Measurements from ENCODE around the gene GOLGA7B.
A peak's percentile ranks its signal among the peaks of the same experiment; 100 is the strongest.

GOLGA7B gene

DNA sequence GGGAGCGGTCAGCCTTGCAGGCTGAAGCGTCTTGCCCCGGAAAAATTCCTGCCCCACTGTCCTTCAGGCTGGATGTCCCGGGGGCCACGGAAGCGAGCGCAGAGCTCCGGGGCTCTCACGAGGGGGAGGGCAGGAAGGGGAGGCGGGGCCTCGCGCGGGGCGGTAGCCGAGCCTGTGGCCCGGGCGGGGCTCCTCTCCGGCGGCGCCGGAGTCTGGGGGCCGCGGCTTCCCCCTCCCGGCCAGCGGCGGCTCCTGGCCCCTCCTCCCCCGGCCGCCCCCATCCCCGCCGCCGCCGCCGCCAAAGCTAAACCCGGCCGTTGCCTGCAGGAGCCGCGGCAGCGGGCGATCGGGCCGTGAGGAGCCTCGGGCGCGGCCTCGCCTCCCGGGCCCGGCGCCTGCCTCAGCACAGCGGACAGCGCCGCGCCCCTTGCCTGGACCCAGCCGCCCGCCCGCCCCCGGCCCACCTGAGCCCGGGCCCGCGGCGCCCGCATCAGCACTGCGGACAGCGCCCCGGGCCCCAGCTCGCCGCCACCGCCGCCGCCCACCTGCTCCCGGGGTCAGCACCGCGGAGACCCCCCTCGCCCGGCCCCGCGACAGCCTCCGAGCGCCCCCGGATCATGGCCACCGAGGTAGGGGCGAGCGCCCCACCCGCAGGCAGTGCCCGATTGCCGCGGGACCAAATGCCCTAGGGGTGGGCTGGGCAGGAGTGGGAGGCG, at the start of gene GOLGA7B:
TSS of gene GOLGA7B (plus strand) at position 157 of the 716 bp plus-strand sequence. CDS start at position 618, 461 bp downstream.
- no peak for DNase-seq

DNA sequence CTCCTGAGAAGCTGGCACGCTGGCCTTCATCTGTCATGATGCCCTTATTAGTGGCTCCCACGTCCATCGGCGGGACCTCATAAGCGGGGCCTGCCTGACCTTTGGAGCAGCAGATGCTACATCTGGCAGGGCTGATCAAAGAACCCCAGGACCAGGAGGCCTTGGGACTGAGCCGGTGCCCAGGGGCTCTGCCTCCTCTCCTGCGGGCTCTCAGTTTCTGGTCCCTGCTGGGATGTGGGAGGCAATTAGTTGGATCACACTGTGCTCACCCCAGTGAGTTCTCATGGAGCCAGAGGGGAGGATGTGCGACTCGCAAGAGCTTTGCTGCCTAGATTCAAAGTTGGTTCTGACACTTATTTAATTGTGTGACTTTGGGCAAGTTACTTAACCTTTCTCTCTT, 49.2 kb upstream of the GOLGA7B start:
- DNase-seq: no peak

DNA sequence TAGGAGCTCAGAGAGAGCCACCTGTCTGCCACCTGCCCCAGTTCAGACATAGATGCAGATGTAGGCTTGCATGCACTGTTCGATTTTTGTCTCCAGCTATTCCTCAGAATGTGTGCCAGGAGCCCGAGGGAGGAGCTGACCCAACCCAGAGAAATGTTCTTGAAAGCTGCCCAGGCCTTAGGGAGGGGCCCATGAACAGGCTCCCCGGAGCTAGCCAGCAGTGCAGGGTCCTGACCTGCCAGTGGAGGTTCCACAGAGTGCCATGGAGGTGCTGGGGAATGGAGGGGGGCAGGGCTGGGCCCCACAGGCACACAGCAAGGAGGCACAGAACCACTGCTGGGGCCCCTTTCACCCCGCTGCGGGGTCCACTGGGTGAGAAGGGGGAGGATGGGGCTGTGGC, 48.2 kb upstream of the GOLGA7B start:
- no peak for DNase-seq

DNA sequence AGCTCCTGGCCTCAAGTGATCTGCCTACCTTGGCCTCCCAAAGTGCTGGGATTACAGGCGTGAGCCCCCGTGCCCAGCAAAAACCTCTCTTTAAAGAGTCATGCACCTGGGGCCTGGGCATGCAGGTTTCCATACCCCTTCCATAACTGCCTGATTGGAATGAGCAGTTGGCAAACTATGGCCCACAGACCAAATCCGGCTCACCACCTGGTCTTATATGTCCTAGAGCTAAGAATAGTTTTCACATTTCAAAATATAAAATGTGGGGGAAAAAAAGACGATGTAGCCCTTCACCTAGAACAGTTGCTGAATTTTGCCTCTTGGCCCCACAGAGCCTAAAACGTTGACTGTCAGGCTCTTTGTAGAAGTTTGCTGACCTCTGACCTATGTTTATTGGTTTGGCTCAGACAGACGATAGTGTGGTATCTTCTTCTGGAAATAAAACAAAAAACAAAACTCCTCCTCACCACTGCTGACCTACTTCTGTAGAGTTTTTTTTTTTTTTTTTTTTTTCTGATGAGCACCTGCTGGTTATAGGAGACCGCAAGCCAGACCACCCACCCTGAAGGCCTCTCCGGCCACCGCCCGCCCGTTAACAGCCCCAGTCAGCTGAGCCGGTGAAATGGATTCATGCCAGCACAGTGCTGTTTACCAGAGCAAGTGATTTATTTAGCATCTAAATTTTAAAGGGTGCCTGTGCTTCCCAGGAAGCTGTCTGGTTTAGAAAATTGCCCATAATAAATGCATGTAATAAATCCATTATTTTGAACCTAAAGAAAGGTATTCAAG, 44.4 kb upstream of the GOLGA7B start:
- DNase-seq: no peak

DNA sequence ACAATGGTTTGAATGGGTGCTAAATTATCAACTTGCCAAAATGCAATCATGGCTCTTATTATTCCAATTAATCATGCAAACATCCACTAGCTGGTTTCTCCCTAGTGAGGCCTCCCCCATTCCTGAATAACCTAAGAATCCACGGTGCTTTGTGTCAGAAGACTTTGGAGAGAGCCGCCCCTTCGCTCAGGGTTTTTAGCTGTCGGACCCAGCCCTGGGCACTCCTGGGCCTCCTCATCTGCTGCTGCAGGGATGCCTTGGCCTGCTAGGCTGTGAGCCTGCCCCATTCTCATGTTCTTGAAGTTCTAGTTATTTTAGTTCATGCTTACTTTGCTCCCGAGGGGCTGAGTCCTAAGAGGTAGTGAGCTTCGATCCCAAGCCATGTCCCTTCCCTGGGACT, 43.7 kb upstream of the GOLGA7B start:
- DNase-seq: no peak

DNA sequence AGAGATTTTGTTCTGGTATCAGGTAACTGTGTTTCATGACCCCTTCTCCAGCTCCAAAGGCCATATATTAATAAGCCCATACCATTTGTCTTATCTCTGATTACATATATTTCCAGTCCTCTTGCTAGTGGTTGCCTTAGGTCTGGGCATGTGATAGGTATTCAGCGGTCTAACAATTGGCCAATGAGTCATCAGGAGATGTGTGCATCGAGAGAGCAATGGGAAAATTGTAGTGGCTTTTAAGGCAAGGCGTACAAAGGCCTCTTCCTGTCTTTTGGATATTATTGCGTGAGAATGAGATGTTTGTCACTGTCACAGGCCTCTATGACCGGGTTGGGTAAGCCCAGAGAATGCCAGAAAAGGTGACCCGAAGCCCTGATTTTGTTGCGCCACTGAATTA, 39.2 kb upstream of the GOLGA7B start:
- no peak for DNase-seq

DNA sequence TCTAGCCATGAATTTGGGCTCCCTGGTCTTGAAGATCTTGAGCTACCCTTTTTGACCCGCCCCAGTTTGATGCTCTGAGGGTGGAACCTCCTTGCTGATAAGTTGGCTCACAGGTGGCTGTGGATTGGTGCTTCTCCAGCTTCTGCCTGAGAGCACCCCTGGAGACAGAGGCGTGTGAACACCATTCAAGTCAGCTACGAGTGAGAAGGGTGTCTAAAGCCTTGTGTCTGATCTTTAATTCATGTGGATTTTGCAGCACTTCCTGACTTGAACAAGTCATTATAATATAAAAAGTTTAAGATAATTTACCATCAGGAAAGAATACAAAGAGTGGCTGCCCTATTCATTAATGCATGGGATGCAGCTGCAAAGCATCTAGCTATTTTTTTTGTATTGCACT, 37.7 kb upstream of the GOLGA7B start:
- no peak for DNase-seq

DNA sequence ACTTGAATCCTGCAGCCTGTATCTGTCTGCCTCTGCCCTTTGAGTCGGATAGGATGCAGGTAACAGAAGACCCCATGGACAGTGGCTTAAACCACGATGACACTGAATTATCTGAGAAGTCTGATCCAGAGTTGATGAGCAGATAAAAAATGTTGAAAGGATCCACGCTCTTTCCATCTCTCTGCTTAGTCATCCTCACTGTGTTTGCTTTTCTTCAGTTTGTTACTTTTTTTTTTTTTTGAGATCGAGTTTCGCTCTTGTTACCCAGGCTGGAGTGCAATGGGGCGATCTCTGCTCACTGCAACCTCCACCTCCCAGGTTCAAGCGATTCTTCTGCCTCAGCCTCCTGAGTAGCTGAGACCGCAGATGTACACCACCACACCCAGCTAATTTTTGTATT, 36.9 kb upstream of the GOLGA7B start:
- no peak for DNase-seq

DNA sequence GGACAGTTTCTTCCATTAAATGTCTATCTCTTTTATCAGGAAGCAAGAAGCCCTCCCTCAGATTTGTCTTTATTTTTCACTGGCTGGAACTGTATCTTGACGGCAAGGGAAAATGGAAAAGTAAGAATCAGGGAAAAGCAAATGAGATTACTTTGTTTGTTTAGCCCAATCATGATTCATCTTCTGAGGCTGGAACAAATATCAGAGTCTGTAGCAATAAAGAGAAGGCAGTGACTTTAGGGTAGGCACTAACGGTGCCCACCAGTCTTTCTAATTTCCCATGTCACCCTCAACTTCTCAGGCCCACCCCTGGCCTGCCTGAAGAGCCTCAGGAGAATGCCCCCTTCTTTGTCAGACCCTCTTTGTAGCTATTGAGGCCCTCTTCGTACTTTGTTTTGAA, 36.3 kb upstream of the GOLGA7B start:
- DNase-seq: no peak

DNA sequence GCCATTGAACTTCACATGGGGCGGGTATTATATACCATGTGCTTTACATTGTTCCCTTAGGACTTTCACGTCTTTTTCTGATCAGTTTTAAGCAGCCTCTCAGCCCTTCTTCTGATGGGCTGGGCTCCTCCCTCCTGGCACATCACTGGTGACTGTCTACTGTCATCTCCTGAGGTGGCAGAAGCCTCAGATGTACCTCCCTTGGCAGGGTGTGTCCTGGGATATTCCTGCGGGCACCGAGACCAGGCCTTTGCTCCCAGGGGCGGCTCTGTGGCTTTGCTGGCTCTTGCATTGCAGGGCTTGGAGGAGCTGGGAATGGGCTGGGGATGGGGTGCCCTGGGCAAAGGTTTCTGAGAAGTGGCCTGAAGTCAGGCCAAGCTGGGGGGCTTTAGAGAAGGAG, 34.6 kb upstream of the GOLGA7B start:
- DNase-seq: no peak

DNA sequence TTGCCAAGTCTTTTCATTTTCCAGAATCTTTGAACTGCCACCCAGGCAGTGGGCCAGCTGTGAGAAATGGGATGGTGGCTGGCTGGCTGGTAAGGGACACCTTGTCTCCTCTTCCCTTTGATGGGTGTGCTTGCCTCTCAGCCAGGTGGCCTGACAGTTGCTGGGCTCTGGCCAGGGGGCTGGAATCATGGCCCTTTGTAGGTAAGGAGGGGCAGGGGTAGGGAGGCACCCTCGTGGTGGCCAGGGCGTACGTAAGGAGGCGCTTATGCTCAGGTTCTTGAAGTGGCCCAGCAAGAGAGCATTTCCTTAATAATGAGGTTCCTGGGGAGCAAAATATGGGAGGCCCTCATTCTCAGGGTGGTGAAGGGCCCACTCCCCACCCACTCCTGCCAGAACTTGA, 33.0 kb upstream of the GOLGA7B start:
- DNase-seq: no peak

DNA sequence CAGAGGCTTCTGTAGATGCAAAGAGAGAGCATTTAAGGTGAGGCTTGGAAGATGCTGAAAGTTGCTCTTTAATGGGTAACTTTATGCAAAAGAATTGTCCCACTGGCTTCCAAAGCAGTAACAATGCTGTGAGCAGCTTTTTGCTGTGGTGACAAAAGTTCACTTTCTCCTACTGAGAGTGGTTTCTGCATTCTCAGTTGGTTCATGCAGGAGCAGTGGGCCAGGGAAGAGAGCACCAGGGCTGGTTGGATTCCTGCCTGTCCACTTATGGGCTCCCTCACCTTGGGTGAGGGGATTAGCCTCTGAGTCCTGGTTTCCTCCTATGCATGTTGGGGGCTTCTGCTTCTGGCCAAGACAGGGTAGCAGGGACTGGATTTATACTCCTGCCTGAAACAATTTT, 31.1 kb upstream of the GOLGA7B start:
- DNase-seq: no peak

DNA sequence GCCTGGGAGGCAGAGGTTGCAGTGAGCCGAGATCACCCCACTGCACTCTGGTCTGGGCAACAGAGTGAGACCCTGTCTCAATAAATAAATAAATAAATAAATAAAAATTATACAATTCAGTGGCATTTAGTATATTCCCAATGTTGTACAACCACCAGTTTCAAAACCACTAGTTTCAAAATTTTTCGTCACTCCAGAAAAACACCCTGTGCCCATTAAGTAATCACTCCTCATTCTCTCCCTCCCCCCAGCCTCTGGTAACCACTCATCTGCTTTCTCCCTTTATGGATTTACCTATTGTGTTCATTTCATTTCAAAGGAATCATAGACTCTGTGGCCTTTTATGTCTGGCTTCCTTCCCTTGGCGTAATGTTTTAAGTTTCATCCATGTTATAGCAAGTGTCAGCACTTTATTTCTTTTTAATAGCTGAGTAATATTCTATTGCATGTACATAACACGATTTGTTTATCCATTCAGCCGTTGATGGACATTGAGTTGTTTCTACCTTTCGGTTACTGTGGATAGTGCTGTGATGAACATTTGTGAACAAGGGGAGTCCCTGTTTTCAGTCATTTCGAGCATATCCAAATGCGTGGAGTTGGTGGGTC, 29.4 kb upstream of the GOLGA7B start:
- DNase-seq: no peak

DNA sequence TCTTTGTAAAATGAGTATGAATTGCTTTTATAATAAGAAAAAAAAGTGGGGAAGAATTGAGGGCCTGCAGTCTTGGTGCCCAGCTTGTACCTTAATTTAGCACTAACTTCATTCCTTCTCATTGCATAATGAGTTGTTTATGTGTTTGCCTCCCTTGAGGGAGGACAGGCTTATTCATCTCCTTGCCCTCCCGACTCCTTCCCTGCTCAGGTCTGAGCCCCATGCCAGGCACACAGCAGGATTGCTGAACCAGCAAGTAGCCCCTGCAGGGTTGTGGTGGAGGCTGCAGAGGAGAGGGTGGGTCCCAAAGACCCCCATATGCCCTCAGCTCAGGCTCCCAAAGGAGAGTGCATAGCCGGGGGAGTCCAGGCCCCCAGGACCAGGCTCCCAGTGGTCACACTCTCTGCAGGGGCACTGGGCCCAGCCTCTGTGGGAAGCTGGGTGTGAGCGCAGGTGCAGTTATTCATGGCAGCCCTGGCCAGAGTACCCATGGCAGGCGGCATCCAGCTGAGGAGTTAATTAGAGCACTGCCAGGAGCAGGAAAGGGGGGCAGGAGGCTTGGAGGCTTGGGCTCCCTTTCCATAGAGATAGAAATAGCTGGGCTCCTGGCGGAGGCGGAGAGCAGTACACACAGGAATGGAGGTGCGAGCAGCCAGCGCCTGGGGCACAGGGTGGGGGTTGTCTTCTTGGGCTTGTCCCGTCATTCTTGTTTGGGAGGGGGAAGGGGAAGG, 28.2 kb upstream of the GOLGA7B start:
- DNase-seq: no peak

DNA sequence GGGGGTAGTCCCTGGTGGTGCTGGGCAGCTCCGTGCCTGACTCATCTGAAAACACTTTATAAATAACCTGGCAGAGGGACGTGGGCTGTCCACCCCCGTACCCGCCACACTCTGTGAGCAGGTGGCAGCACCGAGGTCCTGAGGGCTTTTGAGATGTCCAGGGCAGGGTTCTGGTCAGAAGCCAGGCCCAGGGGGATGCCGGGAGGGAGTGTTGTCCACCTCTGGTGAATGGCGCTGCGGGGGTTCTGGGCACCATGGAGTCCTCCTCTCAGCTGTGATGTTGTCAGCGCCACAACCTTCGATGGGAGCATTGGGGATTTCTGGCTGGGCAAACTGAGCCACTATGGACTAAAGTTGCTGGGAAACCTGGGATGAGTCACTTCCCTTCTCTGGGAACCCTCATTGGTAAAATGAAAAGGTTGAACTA, 27.4 kb upstream of the GOLGA7B start:
- DNase-seq: no peak

DNA sequence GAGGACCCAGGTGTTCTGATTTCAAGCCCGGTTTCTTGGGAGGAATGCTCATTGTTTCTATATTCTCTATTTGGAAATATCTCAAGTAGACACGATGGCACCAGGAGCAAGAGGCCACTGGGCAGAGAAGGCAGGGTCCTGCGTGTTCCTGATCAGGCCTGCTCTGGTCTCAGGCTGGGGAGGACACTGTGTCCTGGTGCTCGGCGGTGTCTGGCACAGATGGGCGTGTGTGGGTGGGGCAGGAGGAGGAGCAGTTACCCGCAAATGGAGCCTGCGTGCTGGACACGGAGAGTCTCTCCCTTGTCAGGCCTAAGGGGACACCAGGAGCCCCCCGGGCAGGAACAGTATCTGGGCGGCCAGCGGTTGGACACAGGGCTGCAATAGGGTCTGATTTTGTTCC, 25.9 kb upstream of the GOLGA7B start:
- DNase-seq: no peak

DNA sequence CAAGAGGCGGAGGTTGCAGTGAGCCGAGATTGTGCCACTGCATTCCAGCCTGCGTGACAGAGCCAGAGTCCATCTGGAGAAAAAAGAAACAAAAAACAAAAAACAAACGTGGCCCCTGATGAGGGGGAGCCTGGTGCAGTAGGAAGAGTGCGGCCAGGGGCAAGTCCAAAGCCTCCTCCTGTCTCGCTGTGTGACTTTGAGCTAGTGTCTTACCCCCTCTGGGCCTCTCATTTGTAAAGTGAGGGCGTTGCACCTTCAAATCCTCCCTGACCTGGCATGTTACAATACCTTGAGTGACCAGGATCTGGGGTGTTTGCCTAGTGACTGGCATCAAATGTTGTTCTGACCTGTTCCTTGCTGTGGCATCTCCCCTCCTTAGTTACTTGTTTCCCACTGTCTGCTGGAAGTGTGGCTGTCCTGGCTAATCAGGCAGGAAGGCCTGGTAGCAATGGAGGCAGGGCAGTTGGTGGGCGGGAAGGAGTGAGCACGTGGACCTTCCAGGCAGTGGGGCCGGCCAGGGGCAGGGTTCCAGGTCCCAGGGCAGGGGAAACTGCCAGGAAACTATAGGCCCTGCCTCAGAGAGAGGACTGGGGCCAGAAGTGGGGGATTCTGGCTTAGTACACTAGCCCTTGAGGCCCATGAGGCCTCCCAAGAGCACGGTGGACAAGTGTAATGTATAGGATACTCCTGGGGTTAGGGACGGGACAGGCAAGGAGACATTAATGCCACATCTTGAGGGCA, 24.5 kb upstream of the GOLGA7B start:
- no peak for DNase-seq

DNA sequence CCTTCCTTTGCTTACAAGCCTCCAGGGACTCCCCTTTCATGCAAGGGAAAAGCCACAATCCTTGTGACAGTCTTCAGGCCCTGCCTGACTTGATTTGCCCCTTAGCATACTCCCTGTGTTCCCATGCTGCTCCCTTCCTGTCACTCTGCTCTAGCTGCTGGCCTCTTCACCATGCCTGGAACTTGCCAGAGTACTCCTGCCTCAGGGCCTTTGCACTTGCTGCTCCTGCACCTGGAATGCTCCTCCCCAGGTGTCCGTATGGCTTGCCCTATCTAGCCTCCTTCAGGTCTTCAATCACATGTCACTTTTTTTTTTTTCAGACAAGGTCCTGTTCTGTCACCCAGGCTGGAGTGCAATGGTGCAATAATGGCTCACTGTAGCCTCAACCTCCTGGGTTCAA, 22.8 kb upstream of the GOLGA7B start:
- no peak for DNase-seq

DNA sequence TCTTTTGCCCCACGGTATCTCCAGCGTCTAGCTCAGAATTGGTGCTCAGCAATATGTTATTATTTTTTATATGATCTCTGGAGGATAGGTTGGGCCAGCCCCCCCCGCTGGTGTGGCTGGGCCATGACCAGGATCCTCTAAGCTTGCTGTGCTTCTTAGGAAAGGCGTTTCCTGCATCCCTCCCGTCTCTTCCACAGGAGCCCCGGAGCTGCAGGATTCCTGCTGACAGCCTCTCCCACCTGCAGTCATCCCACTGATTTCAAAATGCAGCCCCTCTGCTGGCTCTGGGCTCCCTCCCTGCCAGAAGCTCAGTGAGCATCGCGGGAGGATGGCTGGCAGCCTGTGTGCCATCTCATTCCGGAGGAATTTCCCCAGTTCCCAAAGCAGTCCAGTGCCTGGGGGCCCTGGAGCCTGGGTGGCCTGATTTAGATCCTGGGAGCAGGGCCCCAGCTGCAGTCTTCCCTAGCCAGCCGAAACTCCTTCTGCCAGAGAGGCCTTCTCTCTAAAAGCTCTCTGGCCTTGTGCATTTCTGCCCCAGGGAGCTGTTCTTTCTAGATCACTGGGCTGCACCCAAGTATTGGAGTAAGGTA, 21.8 kb upstream of the GOLGA7B start:
- DNase-seq: peak; percentile 68

DNA sequence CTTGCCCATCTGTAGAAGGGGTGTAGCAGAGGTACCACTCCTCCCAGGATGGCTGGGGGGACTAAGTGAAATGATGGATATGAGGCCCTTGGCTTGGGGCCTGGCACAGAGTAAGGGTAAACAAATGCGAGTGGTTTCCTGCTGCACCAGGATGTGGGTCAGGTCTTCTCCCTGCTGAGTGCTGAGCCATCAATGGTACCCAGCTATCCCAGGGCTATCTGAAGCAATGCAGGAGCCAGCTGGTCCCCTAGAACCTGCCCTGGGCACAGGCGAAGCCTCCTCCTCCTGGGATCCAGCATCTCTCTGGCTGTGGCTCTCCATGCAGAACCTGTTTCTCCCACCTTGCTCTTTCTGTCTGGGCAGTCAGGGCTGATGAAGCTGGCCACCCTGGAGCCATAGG, 20.9 kb upstream of the GOLGA7B start:
- DNase-seq: no peak

DNA sequence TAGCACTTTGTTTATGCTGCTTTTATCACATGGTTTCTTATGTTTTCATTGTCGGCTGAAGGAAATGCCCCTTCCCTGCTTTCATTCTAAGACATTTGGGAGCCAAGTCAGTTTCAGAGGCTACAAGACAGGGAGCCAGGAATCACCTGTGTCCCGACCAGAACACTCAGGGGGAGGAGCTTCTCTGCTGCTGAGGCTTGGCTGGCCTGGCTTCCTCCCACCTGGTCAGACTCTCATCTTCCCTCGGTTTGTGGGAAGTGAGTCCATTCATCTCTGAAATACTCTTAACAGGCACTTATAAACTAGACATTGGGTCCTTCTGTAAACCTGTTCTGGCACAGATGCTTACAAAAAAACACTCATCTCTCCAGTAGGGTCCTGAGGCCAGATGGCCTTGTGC, 19.6 kb upstream of the GOLGA7B start:
- DNase-seq: no peak

DNA sequence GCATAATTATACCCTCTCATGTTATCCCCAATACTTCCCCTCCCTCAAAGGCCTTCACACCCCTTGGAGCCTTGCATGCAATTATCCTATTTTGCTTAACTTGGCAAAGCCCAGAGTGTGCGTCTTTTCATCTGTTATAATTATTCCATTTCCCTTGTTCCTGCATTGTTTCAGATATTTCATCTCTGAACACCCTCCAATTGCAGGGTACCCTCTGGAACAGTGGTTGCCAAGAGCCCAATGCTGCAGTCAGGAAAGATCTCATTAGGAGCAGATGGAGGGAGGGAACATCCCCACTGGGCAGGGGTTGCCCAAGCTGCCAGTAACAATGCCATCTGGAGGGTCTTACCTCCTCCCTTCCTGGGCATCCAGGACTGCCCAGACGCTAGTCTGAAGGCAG, 18.4 kb upstream of the GOLGA7B start:
- no peak for DNase-seq
